HG03457 (cell line): Measurements from ENCODE around the gene GMPS.

Experiments
- ATAC-seq: cut with Tn5 transposase; IDR thresholded peaks from one replicate; pipeline ENCODE4 v1.9.1; 2021; ENCODE audit warnings: moderate number of reproducible peaks; ENCODE audit not compliant: unreplicated experiment

GMPS gene

DNA sequence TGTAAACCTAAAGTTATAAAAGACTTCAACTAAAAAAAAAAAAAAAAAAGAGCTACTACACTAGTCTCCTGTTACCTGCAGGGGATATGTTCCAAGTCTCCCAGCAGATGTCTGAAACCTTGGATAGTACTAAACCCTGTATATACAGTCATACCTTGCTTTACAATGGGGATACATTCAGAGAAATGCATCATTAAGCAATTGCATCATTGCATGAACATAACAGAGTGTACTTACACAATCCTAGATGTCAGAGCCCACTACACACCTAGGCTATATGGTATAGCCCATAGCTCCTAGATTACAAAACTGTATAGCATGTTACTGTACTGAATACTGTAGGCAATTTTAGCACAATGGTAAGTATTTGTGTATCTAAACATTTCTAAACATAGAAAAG, 119.1 kb downstream of the GMPS start:
- no peak for ATAC-seq

DNA sequence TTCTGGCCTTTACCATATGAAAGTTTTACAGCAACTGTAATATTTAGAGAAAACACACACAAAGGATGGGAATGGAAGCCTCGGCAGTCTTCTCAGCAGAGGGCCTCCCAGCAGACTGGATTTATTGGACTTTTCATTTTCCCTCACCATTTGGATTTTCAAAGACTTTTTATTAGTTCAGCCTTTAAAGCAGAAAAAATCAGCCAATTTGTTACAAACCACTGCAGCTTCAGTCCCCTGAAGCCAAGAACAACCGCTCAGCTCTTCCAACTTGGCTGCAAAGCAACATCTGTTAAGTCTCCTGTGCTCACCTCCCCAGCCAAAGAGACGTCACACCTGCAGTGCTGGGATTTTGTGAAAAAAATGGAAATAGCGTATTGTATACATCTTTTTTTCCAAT, 120.8 kb downstream of the GMPS start:
- no peak for ATAC-seq

DNA sequence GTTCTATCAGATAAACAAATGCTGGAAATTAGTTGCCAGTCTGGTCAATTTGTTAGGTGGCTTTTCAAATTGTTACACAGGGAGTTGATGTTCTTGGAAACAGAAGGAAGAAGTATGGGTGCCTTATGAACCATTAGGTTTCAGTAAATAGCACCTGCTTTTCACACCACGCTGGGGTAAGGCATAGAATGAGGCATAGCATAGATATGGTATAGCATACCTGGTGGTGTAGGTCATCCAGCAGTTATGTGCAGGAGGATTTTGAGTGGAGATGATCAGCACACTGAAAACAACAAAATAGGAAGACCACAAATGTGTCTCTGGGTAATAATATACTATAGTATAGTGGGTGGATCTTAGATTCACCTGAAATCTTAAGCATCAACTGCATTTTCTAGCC, 121.4 kb downstream of the GMPS start:
- no peak for ATAC-seq
